GM12873 (cell line): ENCODE data around the gene MSMB.

Source experiments
- CTCF ChIP-seq: IDR thresholded peaks from 2 replicates; pipeline ENCODE4 v1.5.1; 2012; ENCODE audit warnings: low read depth, mild to moderate bottlenecking, moderate library complexity, low read length, control low read depth; ENCODE audit not compliant: insufficient read depth; ENCODE audit errors: missing control alignments

MSMB gene

GRCh38 chr10:46075869-46076268, 29.8 kb upstream of the MSMB start:
- no peak for TF ChIP-seq CTCF

DNA sequence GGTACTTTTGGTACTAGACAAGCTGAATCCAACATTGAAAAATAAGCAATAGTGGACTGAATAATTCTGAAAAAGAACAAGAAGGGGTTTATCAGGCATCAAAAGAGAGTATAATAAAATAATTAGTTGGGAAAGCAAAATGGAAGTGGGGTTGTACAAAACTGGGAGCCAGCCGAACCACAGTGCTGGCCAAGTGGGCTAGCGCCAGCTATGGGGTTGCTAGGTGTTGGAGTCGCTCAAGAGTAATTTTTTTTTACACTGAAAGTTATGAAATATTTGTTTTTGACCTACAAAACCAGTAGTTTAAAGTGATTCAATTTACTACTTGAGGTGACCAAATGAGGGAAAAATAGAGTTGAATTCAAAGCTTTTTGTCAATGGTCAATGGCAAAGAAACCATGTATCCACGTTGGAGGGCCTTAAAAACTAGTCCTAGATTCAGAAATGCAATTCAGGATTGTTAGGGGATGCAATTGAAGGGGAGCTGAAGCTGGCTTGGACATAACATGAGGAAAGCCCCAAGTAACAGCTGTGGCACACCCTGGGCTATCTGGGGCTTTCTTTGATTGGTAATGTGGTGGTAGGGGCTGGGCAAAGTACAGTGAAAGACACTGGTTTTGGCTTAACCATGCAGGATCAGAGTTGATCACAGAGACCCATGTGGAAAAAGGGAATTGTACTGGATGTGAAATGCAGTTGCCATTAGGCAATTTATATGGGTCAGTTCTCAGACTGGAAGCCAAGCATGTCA, 28.3 kb upstream of the MSMB start:
- no peak for TF ChIP-seq CTCF

DNA sequence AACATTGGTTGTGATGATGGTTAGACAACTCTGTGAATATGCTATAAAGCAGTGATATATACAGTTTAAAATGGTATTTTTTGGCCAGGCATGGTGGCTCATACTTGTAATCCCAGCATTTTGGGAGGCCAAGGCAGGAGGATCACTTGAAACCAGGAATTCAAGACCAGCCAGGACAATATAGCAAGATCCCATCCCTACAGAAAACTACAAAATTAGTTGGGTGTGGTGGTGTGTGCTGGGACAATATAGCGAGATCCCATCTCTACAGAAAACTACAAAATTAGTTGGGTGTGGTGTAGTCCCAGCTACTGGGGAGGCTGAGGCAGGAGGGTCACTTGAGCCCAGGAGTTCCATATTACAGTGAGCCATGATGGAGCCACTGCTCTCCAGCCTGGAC, 27.5 kb upstream of the MSMB start:
- no peak for TF ChIP-seq CTCF

- no peak for TF ChIP-seq CTCF
Measured at GRCh38 chr10:46070749-46071148, 24.7 kb upstream of the MSMB start.

GRCh38 chr10:46069771-46070463, 23.8 kb upstream of the MSMB start:
- no peak for TF ChIP-seq CTCF

DNA sequence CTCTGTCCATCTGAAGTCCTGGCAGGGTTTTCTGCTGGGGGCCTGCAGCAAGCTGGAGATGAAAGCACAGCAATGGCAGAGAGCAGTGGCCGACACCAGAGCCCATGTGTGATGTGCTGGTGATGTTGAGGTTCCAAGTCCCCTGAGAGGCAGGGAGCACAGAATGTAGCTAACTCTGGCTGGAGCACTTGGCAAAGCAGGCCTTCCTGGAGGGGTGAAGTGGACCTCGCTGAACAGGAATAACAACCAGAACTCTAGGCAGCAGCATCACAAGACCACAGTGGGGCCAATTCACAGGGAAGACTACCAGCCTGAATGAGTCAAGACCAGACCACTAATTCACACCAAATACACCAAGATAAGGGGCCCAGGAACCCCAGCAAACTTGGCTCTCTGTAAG, 22.8 kb upstream of the MSMB start:
- TF ChIP-seq CTCF, result no peak

DNA sequence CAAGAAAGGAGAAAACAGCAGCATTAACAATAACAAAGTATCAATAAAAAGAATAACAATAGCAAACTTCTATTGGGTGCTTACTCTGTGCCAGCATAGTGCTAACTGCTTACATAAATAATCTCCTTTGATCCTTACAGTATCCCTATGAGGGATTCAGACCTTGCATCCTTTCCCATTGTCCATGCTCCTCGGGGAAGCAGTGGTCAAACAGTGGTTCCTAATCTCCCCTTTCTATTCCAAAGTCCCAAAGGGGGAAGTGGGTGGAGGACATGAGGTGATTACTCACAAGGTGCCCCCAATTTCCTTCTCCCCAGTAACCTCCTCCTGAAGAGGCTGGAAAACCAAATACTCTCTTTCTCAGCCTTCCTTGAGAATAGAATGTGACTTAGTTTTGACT, 22.0 kb upstream of the MSMB start:
- TF ChIP-seq CTCF, result no peak
